Measurements from ENCODE around the gene RANBP17.

RANBP17 gene

DNA sequence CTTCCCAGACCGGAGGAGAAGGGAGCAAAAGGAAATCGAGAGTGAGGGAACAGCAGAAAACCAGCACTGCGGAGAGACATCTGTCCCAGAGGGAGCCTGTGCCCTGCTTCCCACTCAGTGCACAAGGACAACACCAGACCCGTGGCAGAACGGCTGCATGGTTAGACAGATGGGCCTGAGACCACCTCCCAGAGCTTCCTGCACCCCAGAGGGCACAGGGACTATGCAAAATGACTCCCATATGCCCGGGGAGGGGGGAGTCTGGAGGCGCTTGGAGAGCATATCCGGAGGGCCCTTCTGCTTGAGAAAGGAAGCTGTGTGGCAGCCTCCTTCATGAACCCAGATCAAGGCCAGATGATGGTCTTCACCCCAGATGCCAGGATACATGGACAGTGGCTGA lies 473.8 kb downstream of the RANBP17 start:
- Mint-ChIP-seq H3K27ac (no peak overlapping the region), H3K4me3 (no peak overlapping the region), H3K27me3 (ENCODE audit: low read depth) (peaks cover 42% of the 10 kb centered on the region), H3K9me3 (no peaks in the 10 kb centered on the region), H3K4me1 (ENCODE audit: low read depth) (no peaks in the 10 kb centered on the region), H3K36me3 (ENCODE audit: low read depth) (no peaks in the 10 kb centered on the region)

DNA sequence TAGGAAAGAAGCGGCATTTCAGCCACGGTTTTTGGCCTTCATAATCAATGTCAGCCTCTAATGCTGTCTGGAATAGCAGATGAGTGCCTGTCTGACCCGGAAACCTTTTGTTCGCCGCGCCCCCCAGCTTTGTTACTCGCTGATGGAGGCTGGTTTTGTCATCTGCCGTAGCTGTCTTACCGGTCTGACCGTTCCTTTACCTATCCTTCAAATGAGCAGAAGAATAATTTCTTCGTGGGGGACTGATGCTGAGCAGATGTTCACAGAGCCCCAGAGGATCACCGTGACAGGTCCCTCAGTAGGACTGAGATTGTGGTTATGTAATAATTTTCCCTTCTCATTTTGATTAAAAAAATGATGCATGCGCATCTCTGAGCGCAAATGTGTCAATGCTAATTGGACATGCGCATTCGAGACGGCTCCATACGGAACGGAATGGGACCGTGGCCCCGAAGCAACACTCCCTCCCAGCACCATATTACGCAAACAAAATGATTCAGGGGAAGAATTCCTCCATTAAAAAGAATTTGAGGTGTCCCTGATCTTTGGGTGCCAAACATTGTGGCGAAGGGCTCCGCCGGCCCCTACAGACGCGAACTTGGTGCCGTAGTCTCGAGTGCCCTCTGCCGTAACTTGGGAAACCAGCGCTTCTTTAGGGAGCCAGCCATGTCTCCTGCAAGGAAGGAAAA lies 474.8 kb downstream of the RANBP17 start:
- Mint-ChIP-seq H3K9me3 (no peaks in the 10 kb centered on the region), H3K27ac (no peak overlapping the region), H3K36me3 (ENCODE audit: low read depth) (no peaks in the 10 kb centered on the region), H3K4me3 (no peak overlapping the region), H3K27me3 (ENCODE audit: low read depth) (peaks cover 42% of the 10 kb centered on the region), H3K4me1 (ENCODE audit: low read depth) (no peaks in the 10 kb centered on the region)

DNA sequence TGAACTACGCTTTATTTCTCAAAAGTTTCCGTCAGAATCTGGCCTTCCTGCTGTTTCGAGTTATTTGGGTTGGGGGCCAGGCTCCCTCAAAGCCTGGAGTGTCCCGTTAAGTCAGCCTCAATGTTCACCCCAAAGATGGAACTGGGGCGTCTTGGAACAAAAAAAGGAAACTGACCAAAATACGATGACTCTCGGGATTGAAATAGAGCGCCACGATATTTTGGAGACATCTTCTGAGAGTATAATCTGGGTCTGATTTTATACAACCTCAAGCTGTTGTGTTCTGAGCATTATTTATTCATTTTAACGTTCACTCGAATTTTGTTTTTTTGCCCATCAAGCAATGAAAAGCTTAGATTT lies 475.4 kb downstream of the RANBP17 start:
- no peaks in the 10 kb centered on the region for H3K9me3 Mint-ChIP-seq
- no peaks in the 10 kb centered on the region for H3K4me1 Mint-ChIP-seq (ENCODE audit: low read depth)
- H3K27ac Mint-ChIP-seq = no peak overlapping the region
- no peaks in the 10 kb centered on the region for H3K36me3 Mint-ChIP-seq (ENCODE audit: low read depth)
- H3K27me3 Mint-ChIP-seq (ENCODE audit: low read depth) = peaks cover 42% of the 10 kb centered on the region
- no peak overlapping the region for H3K4me3 Mint-ChIP-seq

DNA sequence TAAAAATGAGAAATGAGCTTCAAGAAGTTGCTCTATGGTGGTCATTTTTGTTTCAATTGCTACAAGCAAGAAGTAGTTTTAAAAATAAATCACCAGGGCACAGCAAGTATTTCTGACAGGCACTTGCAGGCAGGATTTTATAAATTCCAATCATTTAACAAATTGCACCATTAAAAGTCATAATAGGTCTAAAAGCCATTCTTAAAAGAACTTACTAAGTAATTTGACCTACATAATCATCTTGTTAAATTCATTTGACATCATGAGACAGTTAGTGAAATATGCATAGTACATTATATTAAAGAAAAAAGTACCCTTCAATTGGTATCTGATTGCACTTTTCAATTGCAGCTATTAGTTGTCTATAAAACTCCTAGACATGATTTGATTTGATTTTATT lies 478.2 kb downstream of the RANBP17 start:
- H3K4me1 Mint-ChIP-seq (ENCODE audit: low read depth) = no peaks in the 10 kb centered on the region
- no peaks in the 10 kb centered on the region for H3K9me3 Mint-ChIP-seq
- no peaks in the 10 kb centered on the region for H3K36me3 Mint-ChIP-seq (ENCODE audit: low read depth)
- H3K4me3 Mint-ChIP-seq = no peak overlapping the region
- H3K27ac Mint-ChIP-seq = no peak overlapping the region
- peaks cover 36% of the 10 kb centered on the region for H3K27me3 Mint-ChIP-seq (ENCODE audit: low read depth)

DNA sequence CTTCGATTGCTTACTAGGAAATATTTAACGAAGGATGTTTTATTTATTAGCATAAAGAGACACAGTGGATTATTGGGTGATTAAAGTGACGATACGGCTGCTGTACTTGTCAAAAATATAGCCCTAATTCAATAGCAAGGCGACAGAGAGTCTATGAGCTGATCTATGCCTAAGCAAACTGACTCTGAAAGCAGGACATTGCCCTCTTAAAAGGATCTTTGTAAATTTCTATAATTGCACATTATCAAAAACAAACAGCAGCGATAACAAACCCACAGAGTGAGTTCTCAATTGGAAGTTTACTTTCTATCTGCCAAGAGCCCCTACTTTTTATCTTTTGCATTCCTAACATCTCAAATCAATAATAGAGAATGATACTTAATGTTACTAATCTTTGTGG lies 478.7 kb downstream of the RANBP17 start:
- H3K36me3 Mint-ChIP-seq (ENCODE audit: low read depth) = no peaks in the 10 kb centered on the region
- H3K4me3 Mint-ChIP-seq = no peak overlapping the region
- no peaks in the 10 kb centered on the region for H3K4me1 Mint-ChIP-seq (ENCODE audit: low read depth)
- H3K27me3 Mint-ChIP-seq (ENCODE audit: low read depth) = peaks cover 32% of the 10 kb centered on the region
- no peaks in the 10 kb centered on the region for H3K9me3 Mint-ChIP-seq
- no peak overlapping the region for H3K27ac Mint-ChIP-seq

DNA sequence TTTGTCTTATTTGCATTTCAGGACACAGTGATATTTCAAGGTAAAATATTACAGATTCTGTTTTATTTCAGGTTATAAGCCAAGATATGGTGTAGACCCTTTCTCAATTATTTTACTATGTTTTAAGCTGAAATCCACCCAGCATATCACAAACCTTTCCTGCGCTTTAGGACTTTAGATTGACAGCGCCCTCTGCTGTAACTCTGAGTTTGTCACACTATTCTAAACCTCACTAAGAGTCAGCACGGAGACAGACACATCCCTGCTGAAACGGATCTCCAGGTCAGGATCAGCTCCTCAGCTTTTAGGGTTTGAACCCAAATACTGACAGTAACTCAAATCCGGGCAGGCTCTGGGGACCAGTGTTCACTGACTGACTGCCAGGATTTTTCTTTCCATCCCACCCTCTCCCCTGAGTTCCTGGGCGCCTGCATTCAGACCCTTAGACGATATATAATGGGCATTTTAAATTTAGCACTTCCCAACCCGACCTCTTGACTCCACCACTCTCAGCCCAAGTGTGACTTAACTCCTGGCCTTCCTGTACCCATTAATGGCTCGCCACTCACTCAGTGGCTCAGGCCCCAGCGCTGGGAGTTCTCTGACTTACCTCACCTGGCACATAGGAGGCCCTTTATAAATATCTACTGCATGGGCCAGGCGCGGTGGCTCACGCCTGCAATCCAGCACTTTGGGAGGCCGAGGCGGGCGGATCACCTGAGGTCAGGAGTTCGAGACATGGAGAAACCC lies 480.7 kb downstream of the RANBP17 start:
- Mint-ChIP-seq H3K4me1 (ENCODE audit: low read depth) (no peaks in the 10 kb centered on the region), H3K27me3 (ENCODE audit: low read depth) (peaks cover 14% of the 10 kb centered on the region), H3K36me3 (ENCODE audit: low read depth) (no peaks in the 10 kb centered on the region), H3K9me3 (no peaks in the 10 kb centered on the region), H3K27ac (no peak overlapping the region), H3K4me3 (no peak overlapping the region)

- peaks cover 4% of the 10 kb centered on the region for H3K27me3 Mint-ChIP-seq (ENCODE audit: low read depth)
- no peaks in the 10 kb centered on the region for H3K36me3 Mint-ChIP-seq (ENCODE audit: low read depth)
- H3K27ac Mint-ChIP-seq = peak overlapping the region; percentile 36
- no peaks in the 10 kb centered on the region for H3K4me1 Mint-ChIP-seq (ENCODE audit: low read depth)
- H3K4me3 Mint-ChIP-seq = no peak overlapping the region
- H3K9me3 Mint-ChIP-seq = no peaks in the 10 kb centered on the region
Measured at GRCh38 chr5:171344936-171345608, 483.3 kb downstream of the RANBP17 start.

Measured in T-helper 1 cell treated with Interleukin-12 subunit alpha and Interleukin-12 subunit beta and Interleukin-4 antibody, amounts not matched to agents 30 μg/mL and 1 μg/mL, for 36 hours (primary cell).